Activated B cell treated with CpG ODN at 0.5 μM for 24 hours (primary cell): ENCODE results near the gene ZNF8. TPM values are rescaled to one million over a fixed set of nuclear protein-coding genes. Genes with fewer than 3 reads are reported as not detected.

Experiments
- ATAC-seq: fragments of 200-7000 bp; cut with Tn5 transposase; one replicate; pipeline ENCODE4 v1.10.0; 2021; ENCODE audit warnings: low read depth, mild to moderate bottlenecking, moderate library complexity
- CTCF ChIA-PET: fragments of 350-600 bp; sonication (Branson Sonifier 250); formaldehyde crosslinking; loops from one replicate; lab custom pipeline; 2021; ENCODE audit warnings: antibody characterized with exemption; lab: Charles Lee
- POLR2A ChIA-PET: fragments of 350-600 bp; sonication (Branson Sonifier 250); formaldehyde crosslinking; loops from one replicate; lab custom pipeline; 2021; ENCODE audit warnings: antibody characterized with exemption; lab: Charles Lee
- DNase-seq: peaks from one replicate; pipeline ENCODE4 v3.0.0; 2022
- H3K27ac Mint-ChIP-seq: one replicate; pipeline ENCODE4 v1.8.0; 2020; ENCODE audit warnings: mixed read lengths
- H3K27me3 Mint-ChIP-seq: one replicate; pipeline ENCODE4 v1.8.0; 2021; ENCODE audit warnings: mixed read lengths
- H3K36me3 Mint-ChIP-seq: one replicate; pipeline ENCODE4 v1.8.0; 2021; ENCODE audit warnings: low read depth, mixed read lengths
- H3K4me1 Mint-ChIP-seq: one replicate; pipeline ENCODE4 v1.8.0; 2021; ENCODE audit warnings: mixed read lengths
- H3K4me3 Mint-ChIP-seq: one replicate; pipeline ENCODE4 v1.8.0; 2020; ENCODE audit warnings: mild to moderate bottlenecking, mixed read lengths
- H3K9me3 Mint-ChIP-seq: one replicate; pipeline ENCODE4 v1.8.0; 2020; ENCODE audit warnings: mixed read lengths
- CTCF ChIP-seq: fragments of 200-600 bp; IDR thresholded peaks from one replicate; pipeline ENCODE4 v1.8.0; 2022; ENCODE audit warnings: antibody characterized with exemption, mild to moderate bottlenecking
- intact Hi-C: fragments of 100-400 bp; cut with micrococcal nuclease; formaldehyde crosslinking; loops from one replicate; pipeline ENCODE4 v1.15.1; 2024
- total RNA-seq: library from RNA; stranded (reverse); gene quantifications from 2 replicates; pipeline ENCODE4 v1.2.3, GENCODE V29; 2022

ZNF8 gene
- total RNA-seq, 1 donor from 2014 or later, result 5.3 TPM

- no peak for TF ChIP-seq CTCF
- H3K4me3 Mint-ChIP-seq, result no peak overlapping the region
Measured at GRCh38 chr19:58350871-58351557, 72.3 kb downstream of the ZNF8 start.

GRCh38 chr19:58351558-58351878, 72.8 kb downstream of the ZNF8 start:
- H3K9me3 Mint-ChIP-seq, result no peaks in the 10 kb centered on the region
- H3K4me3 Mint-ChIP-seq, result no peak overlapping the region
- no peak overlapping the region for H3K27ac Mint-ChIP-seq
- H3K4me1 Mint-ChIP-seq, result peaks cover 34% of the 10 kb centered on the region
- CTCF ChIA-PET, result no interaction called here
- no peaks in the 10 kb centered on the region for H3K27me3 Mint-ChIP-seq
- peaks cover 6% of the 10 kb centered on the region for H3K36me3 Mint-ChIP-seq
- ATAC-seq (no peak), DNase-seq (no peak)
- TF ChIP-seq CTCF, result no peak
- POLR2A ChIA-PET, result interaction anchor here (0.7 to 1.2 kb wide), 3 partner anchors 22 to 36 kb away, joined by 3 to 4 read pairs (median 3); partner anchors contain the start of gene ZNF837
- intact Hi-C loops, result no loop called here

More at GRCh38 chr19:58350871-58351557, 72.3 kb downstream of the ZNF8 start:
- no peak for DNase-seq
- ChIA-PET POLR2A (interaction anchor here (0.6 to 1.2 kb wide), 3 partner anchors 30 to 145 kb away, joined by 3 to 12 read pairs (median 4); partner anchors contain the start of gene ZNF837), CTCF (no interaction called here)
- Mint-ChIP-seq H3K4me1 (peaks cover 31% of the 10 kb centered on the region), H3K27me3 (no peaks in the 10 kb centered on the region), H3K27ac (no peak overlapping the region), H3K36me3 (peaks cover 6% of the 10 kb centered on the region), H3K9me3 (no peaks in the 10 kb centered on the region)
- ATAC-seq, result no peak
- intact Hi-C loops, result no loop called here

- no peak for TF ChIP-seq CTCF
- H3K27me3 Mint-ChIP-seq, result no peaks in the 10 kb centered on the region
- ATAC-seq (no peak), DNase-seq (no peak)
- intact Hi-C loops, result no loop called here
- H3K27ac Mint-ChIP-seq, result no peak overlapping the region
- H3K4me3 Mint-ChIP-seq, result no peak overlapping the region
- peaks cover 35% of the 10 kb centered on the region for H3K4me1 Mint-ChIP-seq
- no peaks in the 10 kb centered on the region for H3K9me3 Mint-ChIP-seq
- ChIA-PET CTCF (no interaction called here), POLR2A (interaction anchor here (0.7 kb wide), 1 partner anchor 22 kb away, joined by 3 read pairs; no protein-coding TSS in a partner anchor)
- peaks cover 6% of the 10 kb centered on the region for H3K36me3 Mint-ChIP-seq
Measured at GRCh38 chr19:58351990-58352755, 73.4 kb downstream of the ZNF8 start.

Other genes with a start within 250 kb of the ZNF8 start
- gene ZSCAN1, start 244.9 kb upstream of the ZNF8 start, total RNA-seq, result not detected in 2 replicates
- gene ZNF135, start 219.7 kb upstream of the ZNF8 start, total RNA-seq, result 5.8 and 7.5 TPM in 2 replicates
- gene ZSCAN18, start 180.7 kb upstream of the ZNF8 start, total RNA-seq, result 40.8 and 49.8 TPM in 2 replicates
- 9.7 and 10.8 TPM in 2 replicates for gene ZNF329, start 128.2 kb upstream of the ZNF8 start, total RNA-seq
- gene ZNF274, start 95.9 kb upstream of the ZNF8 start, total RNA-seq, result 47.2 and 50.3 TPM in 2 replicates
- 45.2 and 61.7 TPM in 2 replicates for gene ZNF544, start 50.0 kb upstream of the ZNF8 start, total RNA-seq
- 61.4 and 74.3 TPM in 2 replicates for gene ERVK3-1, start 26.4 kb downstream of the ZNF8 start, total RNA-seq
- gene ZSCAN22, start 48.0 kb downstream of the ZNF8 start, total RNA-seq, result 4.7 and 4.8 TPM in 2 replicates
- gene A1BG, start 74.5 kb downstream of the ZNF8 start, total RNA-seq, result 21.8 and 26.8 TPM in 2 replicates
- gene ZNF497, start 83.8 kb downstream of the ZNF8 start, total RNA-seq, result 1.7 and 2.1 TPM in 2 replicates
- gene ZNF837, start 102.1 kb downstream of the ZNF8 start, total RNA-seq, result 3.1 and 3.5 TPM in 2 replicates
- gene RPS5, start 108.3 kb downstream of the ZNF8 start, total RNA-seq, result 1,982 and 2,193 TPM in 2 replicates
- 0.44 TPM in 1 of 2 replicates, not detected in the other for gene RNF225, start 116.7 kb downstream of the ZNF8 start, total RNA-seq
- 8.6 and 9.6 TPM in 2 replicates for gene ZNF584, start 129.7 kb downstream of the ZNF8 start, total RNA-seq
- 9.2 and 10.4 TPM in 2 replicates for gene ZNF132, start 161.2 kb downstream of the ZNF8 start, total RNA-seq
- gene ZNF324B, start 172.7 kb downstream of the ZNF8 start, total RNA-seq, result 11.1 and 11.7 TPM in 2 replicates
- 11.8 and 13.1 TPM in 2 replicates for gene ZNF324, start 188.1 kb downstream of the ZNF8 start, total RNA-seq
- 9.6 and 10.4 TPM in 2 replicates for gene ZNF446, start 197.4 kb downstream of the ZNF8 start, total RNA-seq
- 8.0 and 10.2 TPM in 2 replicates for gene SLC27A5, start 233.0 kb downstream of the ZNF8 start, total RNA-seq
- gene ZBTB45, start 240.9 kb downstream of the ZNF8 start, total RNA-seq, result 18.0 and 20.2 TPM in 2 replicates